Hematopoietic multipotent progenitor cell treated with erythropoietin and hydrocortisone succinate and interleukin-3 and kit ligand, for 17 days (in vitro differentiated cells): ENCODE measurements around the gene TRIM46.
"Not testable (repeated sequence)": the region's sequence is repeated elsewhere in the genome, so short reads cannot be mapped to it uniquely, and the experiment has no call there.

Experiments
- DNase-seq: peaks from one replicate; pipeline ENCODE4 v3.0.0-alpha.2; 2015; ENCODE audit warnings: low spot score

Gene TRIM46

DNA sequence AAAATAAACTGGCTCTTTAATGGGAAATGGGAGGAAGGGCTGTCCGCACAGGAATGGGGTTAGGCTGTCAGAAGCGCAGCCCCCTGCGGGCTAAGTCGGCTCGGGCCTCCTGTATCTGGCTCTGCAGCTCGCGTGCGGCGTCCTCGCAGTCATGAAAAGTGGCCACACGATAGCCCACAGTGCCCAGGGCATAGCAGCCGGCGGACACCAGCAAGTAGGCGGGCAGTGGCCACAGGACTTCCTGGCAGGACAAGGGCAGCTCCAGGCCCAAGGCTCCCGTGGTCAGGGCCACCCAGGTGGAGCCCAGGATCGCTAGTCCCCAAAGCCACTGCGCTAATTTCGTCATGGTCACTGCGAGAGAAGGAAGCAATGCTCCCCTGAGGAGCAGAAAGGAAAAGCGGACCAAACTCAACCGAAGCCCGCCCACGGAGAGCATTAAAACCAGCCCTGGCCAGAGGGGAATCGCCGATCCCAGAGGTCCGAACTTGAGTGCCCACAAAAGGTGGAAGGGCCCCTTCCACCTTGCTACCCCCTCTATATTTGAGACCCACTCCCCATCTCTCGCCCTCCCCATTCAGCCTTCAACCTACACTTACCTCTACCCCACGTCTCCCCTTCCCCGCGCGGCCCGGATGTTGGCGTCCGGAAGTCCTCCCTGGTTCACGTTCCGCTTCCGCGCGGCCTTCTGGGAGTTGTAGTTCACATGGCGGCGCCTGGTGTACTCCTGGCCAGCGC, 33.6 kb upstream of the TRIM46 start, which contains the start of gene DPM3:
Gene DPM3, minus strand, starts transcription at position 637 of the 735 bp plus-strand sequence. Its CDS starts 291 bp downstream, at position 346.
- peak; percentile 83 for DNase-seq

DNA sequence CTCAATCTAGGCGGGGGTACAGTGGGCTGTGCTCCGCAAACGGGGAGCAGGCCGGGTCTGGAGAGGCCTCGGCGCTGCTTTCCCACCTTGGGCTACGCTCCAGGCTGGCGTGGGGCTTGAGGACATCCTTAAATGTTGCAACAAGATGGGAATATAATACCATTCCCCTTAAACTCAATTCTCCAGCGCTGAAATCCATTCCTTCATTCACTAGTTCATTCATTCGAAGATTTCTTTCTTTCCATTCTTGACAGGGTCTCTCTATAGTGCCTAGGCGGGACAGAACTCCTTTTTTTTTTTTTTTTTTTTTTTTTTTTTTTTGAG, 33.1 kb upstream of the TRIM46 start:
- DNase-seq, result no peak

DNA sequence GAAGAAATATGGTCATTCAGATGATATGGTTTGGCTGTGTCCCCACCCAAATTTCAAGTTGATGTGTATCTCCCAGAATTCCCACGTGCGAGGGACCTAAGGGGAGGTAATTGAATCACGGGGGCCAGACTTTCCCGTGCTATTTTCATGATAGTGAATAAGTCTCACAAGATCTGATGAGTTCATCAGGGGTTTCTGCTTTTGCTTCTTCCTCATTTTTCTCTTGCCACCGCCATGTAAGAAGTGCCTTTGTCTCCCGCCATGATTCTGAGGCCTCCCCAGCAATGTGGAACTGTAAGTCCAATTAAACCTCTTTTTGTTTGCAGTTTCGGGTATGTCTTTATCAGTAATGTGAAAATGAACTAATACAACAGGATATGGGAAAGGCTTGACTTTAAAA, 31.9 kb upstream of the TRIM46 start:
- DNase-seq, result no peak

DNA sequence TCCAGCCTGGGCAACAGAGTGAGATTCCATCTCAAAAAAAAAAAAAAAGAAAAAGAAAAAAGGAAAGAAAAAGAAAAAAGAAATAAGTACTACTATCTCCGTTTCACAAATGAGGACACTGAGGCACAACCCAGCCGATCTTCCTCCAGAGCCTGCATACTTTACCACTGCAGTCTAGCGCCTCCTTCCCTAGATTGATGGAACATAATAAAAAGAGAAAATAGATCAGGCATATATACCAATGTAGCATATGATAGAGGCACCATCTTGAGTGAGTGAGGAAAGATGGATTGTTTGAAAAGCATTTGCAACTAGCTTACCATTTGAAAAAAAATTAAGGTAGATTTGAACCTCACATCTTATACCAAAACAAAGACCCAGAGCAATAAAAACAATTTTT, 28.2 kb upstream of the TRIM46 start:
- no peak for DNase-seq

DNA sequence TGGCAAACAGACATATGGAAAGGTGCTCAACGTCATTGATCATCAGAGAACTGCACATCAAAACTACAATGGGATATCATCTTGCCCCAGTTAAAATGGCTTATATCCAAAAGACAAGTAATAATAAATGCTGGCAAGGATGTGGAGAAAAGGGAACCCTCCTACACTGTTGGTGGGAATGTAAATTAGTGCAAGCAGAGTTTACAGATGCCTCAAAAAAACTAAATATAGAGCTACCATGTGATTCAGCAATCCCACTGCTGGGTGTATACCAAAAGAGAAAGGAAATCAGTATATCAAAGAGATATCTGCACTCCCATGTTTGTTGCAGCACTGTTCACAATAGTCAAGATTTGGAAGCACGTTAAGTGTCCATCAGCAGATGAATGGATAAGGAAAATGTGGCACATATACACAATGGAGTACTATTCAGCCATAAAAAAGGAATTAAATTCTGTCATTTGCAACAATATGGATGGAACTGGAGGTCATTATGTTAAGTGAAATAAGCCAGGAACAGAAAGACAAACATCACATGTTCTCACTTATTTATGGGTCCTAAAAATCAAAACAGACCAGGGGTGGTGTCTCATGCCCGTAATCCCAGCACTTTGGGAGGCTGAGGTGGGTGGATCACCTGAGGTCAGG, 17.5 kb upstream of the TRIM46 start:
- not testable (repeated sequence) for DNase-seq

DNA sequence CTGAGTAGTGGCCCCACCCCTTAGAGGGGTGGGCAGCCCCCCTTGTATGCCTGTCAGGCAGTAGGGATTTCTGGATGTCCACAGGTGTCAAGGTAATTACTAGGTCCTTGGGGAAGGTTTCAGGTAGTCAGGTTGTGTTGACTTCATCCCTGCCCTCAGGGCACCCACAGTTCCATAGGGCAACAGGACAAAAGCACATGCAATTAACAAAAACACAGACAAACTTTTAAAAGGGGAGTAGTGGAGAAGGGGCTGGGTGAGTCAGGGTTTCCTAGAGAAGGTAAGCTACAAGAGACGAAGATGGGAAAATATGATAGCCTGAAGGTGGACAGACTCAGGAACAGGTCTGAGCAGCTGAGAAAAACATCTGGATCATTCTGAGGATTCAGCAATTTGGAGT, 14.7 kb upstream of the TRIM46 start:
- no peak for DNase-seq

DNA sequence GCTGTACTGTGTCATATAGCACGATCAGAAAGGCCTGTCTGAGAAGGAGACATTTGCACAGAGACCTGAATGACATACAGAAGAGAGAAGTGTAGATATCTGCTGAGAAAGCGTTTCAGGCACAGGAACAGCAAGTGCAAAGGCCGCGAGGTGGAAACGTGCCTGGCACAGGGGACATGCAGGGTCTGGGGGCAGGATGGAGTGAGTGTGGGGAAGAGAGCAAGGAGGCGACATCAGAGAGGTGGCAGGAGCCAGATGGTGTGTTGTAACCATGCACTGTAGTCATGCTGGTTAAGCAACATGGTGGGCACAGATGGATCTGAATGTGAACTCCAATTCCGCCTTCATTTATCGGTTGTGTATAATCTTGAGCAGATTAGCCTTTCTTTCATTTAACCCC, 13.5 kb upstream of the TRIM46 start:
- DNase-seq, result no peak

DNA sequence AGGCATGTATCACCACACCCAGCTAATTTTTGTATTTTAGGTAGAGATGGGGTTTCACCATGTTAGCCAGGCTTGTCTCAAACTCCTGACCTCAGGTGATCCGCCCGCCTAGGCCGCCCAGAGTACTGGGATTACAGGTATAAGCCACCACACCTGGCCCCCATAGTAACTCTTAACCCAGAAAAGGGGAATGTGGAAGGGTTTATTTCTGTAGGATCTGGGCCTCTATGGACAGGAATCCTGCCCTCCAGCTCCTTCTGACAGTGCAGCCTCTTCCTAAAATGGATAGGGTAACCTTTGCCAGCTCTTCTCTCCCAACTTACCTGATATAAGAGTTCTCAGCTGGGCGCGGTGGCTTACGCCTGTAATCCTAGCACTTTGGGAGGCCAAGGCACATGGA, 11.0 kb upstream of the TRIM46 start:
- not testable (repeated sequence) for DNase-seq

DNA sequence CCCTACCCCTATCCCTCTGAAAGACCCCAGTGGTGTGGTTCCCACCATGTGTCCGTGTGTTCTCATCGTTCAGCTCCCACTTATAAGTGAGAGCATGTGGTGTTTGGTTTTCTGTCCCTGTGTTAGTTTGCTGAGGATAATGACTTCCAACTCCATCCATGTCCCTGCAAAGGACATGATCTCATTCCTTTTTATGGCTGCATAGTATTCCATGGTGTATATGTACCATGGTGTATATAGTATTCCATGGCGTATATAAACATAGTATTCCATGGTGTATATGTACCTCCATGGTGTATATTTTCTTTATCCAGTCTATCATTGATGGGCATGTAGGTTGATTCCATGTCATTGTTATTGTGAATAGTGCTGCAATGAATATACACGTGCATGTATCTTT, 9.9 kb upstream of the TRIM46 start:
- DNase-seq, result not testable (repeated sequence)

DNA sequence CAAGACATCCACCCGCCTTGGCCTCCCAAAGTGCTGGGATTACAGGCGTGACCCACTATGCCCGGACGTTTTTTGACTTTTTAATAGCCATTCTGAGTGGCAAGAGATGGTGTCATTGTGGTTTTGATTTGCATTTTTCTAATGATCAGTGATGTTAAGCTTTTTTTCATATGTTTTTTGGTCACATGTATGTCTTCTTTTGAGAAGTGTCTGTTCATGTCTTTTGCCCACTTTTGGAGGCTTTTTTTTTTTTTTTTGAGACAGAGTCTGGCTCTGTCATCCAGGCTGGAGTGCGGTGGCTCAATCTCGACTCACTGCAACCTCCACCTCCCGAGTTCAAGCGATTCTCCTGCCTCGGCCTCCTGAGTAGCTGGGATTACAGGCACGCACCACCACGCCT, 9.0 kb upstream of the TRIM46 start:
- not testable (repeated sequence) for DNase-seq

DNA sequence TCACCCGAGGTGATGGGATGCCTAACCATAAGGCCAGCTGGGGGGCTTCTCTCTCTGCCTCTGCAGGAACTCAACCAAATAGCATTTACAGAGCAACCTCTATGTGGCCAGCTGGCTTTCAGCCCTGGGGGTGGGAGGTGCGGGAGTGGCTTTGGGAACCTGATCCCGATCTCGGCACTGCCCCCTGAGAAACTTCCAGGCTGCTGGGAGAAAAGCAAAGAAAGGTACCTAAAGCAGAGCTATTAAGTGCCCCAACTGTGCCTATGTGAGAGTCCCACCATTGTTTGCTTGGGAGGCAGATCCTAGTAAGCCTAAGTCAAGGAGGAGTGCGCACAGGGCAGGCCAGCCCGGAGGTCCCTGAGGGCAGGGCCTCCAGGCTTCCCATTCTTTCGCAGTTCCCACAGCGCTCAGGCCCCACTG, 7.6 kb upstream of the TRIM46 start:
- no peak for DNase-seq

DNA sequence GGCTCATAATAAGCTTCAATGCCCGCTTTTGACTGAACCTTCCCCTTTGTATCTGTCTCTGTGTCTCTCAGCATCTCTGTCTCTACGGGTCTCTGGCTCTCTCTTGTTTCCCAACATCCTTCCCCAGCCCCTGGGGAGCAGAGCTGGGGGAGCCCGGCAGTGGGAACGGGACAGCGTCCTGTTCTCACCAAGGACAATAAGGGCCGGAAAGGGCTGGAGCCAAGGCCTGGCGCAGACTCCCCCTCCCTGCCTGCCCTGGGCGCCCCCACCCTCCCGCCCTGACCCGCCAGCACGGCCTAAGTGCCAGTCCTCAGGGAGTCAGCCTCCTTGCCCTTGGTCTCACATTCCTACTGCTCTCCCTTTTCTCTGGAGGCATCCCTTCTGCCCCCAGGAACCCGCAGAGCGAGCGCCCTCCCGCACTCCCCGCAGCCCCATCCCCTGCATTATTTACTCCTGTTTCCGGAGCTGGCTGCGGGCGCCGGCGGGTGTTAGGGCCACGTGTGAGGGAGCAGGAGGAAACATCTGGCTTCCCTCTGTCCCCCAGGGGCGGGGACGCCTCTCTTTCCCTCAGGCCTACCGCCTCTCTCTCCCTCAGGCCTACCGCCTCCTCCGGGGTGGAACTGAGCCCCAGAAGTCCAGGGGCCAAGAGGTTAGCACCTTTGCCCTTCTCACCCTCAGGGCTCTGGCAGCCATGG, 7.0 kb upstream of the TRIM46 start:
- no peak for DNase-seq

DNA sequence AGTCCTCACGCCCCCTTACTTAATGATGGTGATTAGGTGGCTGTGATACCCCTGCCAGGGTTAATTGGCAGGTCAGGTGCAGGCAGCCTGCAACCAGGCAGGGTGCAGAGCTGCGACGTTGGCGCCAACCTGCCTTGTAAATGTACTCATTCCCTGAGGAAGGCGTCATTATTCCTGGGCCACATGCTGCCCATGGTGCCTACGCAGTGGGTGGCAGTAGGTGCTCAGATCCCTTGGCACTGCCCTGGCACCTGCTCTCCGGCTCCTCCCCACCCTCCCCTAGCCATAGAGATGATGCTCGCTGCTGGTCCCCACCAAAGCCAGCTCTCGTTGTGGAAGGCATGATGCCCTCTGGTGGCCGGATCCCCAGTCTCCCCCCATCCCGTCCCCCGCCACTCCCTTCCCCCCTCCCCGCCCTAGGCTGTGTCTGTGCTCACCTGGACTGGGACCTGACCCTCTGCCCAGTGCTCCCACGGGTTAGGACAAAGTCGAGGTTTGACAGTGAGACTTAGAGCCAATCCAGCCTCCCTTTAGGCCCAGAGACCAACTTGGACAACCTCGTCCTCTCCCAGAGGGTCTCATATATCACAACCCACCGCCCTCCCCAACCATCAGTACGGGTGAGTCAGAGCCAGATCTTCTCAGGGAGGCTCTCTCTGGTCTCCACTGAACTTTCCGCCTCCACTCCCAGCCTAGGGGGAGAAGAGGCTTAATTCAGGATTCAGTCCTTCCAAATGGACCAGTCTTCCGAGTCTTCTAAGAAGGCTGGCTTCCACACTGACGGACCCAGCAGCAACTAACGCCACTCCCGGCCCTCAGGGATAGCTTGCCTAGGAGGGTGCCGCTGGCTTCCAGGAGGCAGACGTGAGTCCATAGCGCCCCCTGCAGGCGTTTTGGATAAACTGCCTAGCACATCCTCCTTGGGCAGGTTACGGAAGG, 6.2 kb upstream of the TRIM46 start:
- peak; percentile 93 for DNase-seq

DNA sequence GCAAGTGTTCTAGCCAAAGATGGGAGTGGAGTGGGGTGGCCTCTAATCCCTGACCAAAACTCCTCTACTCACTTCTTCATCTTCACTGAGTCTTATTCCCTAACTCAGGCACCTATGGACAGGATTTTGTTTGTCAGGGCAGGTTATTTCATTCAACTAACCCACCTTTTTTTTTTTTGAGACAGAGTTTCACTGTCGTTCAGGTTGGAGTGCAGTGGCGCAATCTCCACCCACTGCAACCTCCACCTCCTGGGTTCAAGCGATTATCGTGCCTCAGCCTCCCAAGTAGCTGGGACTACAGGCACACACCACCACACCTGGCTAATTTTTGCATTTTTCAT, 5.6 kb upstream of the TRIM46 start:
- DNase-seq, result not testable (repeated sequence)

DNA sequence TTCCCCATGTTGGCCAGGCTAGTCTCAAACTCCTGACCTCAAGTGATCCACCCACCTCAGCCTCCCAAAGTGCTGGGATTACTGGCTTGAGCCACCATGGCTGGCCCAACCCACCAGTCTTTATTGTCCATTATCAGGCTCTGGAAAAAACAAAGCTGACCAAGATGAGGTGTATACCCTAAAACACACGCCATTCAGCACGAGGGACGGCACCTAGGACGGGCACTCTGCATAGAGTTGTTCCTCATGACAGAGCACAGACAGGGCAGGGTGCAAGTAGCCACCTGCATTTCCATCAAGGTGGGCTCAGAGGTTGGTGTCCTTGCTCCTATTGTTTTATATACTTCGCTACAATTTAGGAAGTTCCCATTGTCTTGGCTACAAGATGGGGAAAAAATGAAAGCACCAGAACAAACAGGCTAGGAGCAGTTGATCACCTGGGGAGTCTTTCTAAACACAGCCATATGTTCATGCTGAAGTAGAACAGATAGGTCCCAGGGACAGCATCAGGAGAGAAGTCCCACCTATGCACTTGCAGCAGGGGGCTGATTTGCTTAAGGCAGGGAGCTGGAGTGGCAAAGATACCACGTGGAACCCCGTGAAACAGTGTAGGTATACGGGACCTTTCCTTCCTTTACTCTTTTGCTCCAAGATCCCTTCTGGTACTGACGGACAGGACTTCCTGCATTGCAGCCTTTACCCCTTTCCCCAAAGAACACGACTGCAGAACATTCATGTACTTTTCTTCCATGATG, 5.0 kb upstream of the TRIM46 start:
- no peak for DNase-seq

DNA sequence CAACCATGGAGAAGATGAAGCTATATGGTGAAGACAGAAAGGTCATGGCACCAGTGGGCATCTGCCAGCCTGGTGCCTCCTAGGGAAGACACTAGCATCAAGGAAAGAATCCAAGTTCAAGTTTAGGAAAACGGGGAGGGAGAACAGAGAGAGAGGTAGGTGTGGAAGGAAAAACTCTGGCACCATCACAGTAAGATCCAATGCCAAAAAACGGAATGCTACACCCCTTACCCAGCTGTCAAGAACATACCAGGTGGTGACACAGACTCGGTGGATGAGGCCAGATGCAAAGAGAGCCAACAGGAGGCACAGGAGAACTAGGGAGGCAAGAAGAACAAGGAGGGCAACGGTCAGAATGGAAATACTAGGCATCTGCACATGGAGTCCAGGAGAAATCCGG, 4.1 kb upstream of the TRIM46 start:
- DNase-seq, result no peak

DNA sequence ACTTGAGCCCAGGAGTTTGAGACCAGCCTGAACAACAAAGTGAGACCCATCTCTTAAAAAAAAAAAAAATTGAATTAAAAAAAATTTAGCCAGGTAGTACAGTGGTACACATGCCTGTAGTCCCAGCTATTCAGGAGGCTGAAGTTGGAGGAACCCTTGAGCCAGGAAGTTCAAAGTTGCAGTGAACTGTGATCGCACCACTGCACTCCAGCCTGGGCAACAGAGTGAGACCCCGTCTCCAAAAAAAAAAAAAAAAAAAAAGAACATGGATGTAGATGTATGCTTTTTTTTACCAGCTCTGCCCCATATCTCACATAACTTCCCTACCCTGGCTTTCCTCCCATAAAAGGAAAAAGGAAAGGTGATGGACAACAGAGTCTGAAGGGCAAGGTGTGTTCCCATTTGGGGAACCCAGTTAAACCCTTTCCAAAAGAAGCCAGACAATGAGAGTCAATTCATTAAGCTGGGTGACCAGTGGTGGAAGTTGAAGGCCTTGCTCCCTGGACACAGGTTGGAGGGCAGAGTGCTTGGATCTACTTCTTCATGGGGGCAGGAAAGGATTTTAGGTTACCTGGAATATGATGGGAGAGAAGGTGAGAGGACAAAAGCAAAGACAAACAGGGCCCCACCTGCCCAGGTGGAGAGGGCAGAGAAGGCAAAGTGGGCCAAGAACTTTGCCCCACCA, 3.4 kb upstream of the TRIM46 start:
- DNase-seq, result no peak

DNA sequence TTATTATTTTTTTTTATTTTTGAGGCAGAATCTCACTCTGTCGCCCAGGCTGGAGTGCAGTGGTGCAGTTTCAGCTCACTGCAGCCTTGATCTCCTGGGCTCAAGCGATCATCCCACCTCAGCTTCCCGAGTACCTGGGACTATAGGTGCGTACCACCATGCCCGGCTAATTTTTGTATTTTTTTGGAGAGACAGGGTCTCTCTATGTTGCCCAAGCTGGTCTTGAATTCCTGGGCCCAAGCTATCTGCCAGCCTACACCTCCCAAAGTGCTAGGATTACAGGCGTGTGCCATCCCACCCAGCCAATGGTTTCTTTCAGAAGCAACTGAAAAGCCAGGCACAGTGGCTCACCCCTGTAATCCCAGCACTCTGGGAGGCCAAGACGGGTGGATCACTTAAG, 2.8 kb upstream of the TRIM46 start:
- no peak for DNase-seq

DNA sequence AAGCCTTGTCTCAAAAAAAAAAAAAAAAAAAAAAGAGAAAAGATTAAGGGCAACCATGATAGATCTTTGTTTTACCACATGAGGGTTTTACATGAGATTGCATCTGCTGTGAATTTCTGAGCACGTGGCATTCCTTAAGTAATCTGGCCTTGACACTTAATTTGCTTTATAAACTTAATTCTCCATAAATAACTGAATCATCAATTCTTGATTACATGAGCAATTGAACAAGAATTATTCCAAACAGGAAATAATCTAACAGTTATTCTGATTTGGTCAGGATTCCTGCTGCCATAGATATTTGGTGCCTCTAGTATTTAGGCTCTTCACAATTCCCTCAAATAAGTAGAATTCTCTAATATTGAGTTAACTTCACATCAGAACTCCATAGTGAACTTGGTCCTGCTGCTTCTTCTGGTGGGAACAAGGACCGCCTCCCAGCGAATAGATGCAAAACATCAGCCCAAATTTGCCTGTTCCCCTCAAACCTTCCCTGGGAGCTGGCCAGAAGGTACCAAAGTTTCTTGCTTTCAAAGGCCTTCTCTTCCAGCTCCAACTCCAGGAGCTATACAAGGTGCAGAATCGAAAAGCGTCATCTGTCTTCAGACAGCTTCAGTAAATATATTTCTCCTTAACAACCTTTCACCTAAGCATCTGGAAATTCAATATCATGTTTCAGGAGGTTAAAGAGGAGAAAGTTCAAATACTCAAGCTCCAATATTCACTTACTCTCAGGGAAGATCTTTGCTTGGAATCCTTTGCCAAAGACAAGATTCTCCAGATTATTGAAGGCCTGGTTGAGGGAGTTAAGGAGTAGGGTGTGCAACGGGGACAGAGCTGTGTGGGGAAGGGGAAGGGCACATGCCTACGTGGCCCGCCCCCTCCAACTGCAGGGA, 1.6 kb upstream of the TRIM46 start:
- DNase-seq, result peak; percentile 15
